ENCODE results near the gene SLC26A1. TPM values are rescaled to one million over a fixed set of nuclear protein-coding genes. Genes with fewer than 3 reads are reported as not detected.

Gene SLC26A1
- total RNA-seq, 1 experiment from 2014 or later = 0.09 TPM

DNA sequence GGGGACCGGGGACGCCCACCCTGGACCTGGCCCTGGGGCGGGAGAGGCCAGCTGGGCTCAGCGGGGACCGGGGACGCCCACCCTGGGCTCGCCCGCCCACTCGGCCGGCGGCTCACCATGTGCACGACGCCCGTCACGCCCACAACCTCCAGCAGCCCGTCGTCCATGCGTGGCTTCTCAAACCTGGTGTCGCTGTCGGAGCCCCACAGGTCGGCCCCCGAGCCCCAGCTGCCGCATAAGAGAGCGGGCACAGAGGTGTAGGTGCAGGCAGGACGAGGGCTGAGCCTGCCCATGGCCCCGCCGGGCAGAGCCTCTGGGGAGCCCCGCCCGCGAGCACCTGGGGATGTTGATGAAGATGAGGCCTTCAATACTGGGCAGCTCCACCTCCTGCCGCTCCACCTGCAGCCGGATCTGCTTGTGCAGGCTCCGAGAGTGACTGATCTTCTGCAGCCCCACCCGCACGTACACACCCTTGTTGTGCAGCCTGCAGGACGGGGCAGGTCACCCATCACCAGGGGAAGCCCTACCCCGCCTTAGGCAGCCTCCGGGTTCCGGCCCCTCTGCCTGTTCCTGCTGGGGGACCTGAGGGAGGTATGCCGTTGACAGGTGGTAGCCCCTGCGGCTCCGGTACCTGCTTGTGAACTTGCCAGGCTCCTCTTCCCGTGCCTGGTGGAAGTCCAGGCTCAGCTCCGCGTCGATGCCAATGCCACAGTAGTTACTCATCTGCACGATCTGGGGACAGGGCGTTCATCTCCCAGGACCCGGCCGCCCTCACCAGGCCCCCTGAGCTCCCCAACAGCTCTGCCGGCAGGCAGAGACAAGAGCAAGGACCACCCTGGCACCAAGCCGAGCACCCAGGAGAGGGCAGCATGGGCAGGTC, 31.6 kb downstream of the SLC26A1 start:
- H3K23me2 ChIP-seq (ENCODE audit: insufficient read length, low read depth, low read length, poor library complexity, severe bottlenecking) = no peaks in the 10 kb centered on the region
- H3K56ac ChIP-seq (ENCODE audit: insufficient read length, low read depth, low read length) = no peak overlapping the region
- no peak overlapping the region for H3K4ac ChIP-seq (ENCODE audit: low read depth, low read length)
- H3T11ph ChIP-seq (ENCODE audit: low read length) = no peak overlapping the region
- H2BK20ac ChIP-seq (ENCODE audit: low read depth, low read length, poor library complexity, severe bottlenecking) = no peak overlapping the region
- no peak overlapping the region for H3K27ac ChIP-seq (ENCODE audit: insufficient read length, low read depth, low read length)
- no peak overlapping the region for H2BK120ac ChIP-seq (ENCODE audit: low read depth, low read length, poor library complexity, severe bottlenecking)
- H4K8ac ChIP-seq (replicated peaks; ENCODE audit: insufficient read length, low read depth, low read length) = no peak overlapping the region
- Mint-ChIP-seq H3K4me3 (no peak overlapping the region), H3K27me3 (ENCODE audit: low read depth) (no peaks in the 10 kb centered on the region), H3K9me3 (no peaks in the 10 kb centered on the region), H3K27ac (no peak overlapping the region), H3K4me1 (no peaks in the 10 kb centered on the region), H3K36me3 (ENCODE audit: insufficient read depth in 1 of 3, low read depth in 3 of 3) (peaks cover 0 to 5% (median 0%) of the 10 kb centered on the region in 3 experiments; a peak in 1 of 7 replicates)
- H3K4me1 ChIP-seq (ENCODE audit: insufficient read depth, low read length) = no peaks in the 10 kb centered on the region
- no peak overlapping the region for H2BK5ac ChIP-seq (ENCODE audit: insufficient read length, low read length)
- H4K5ac ChIP-seq (ENCODE audit: insufficient read length, low read depth, low read length) = no peak overlapping the region
- no peak overlapping the region for H4K91ac ChIP-seq (ENCODE audit: insufficient read length, low read depth, low read length)
- H3K79me2 ChIP-seq (ENCODE audit: insufficient read depth, low read length) = no peaks in the 10 kb centered on the region
- H2BK12ac ChIP-seq (ENCODE audit: insufficient read length, low read depth, low read length) = no peak overlapping the region
- H2AK5ac ChIP-seq (ENCODE audit: insufficient read length, low read length) = no peak overlapping the region
- no peak overlapping the region for H3K23ac ChIP-seq (ENCODE audit: insufficient read length, low read depth, low read length)
- WGBS (ENCODE audit: extremely low coverage, insufficient read length, low lambda C conversion rate) = no CpG with 5 or more reads among the region's 52 CpGs
- H3K9ac ChIP-seq (ENCODE audit: extremely low read depth, insufficient read length, low read length) = no peak overlapping the region
- H2AFZ ChIP-seq (ENCODE audit: low read length) = no peak overlapping the region
- no peaks in the 10 kb centered on the region for H3K9me3 ChIP-seq (ENCODE audit: control insufficient read depth, low read depth, low read length)
- H3K18ac ChIP-seq (ENCODE audit: insufficient read length, low read depth, low read length) = no peak overlapping the region
- H3K14ac ChIP-seq (ENCODE audit: insufficient read depth, low read length) = no peak overlapping the region
- H2BK15ac ChIP-seq (ENCODE audit: low read depth, low read length) = no peak overlapping the region
- H4K20me1 ChIP-seq (ENCODE audit: control insufficient read depth, insufficient read depth, insufficient read length) = no peaks in the 10 kb centered on the region
- no peak overlapping the region for H3K4me2 ChIP-seq (ENCODE audit: insufficient read depth, insufficient read length, low read length)
- H3K79me1 ChIP-seq (ENCODE audit: insufficient read depth, low read depth, low read length, poor library complexity, severe bottlenecking) = no peaks in the 10 kb centered on the region
- TF ChIP-seq, protein P1, sequence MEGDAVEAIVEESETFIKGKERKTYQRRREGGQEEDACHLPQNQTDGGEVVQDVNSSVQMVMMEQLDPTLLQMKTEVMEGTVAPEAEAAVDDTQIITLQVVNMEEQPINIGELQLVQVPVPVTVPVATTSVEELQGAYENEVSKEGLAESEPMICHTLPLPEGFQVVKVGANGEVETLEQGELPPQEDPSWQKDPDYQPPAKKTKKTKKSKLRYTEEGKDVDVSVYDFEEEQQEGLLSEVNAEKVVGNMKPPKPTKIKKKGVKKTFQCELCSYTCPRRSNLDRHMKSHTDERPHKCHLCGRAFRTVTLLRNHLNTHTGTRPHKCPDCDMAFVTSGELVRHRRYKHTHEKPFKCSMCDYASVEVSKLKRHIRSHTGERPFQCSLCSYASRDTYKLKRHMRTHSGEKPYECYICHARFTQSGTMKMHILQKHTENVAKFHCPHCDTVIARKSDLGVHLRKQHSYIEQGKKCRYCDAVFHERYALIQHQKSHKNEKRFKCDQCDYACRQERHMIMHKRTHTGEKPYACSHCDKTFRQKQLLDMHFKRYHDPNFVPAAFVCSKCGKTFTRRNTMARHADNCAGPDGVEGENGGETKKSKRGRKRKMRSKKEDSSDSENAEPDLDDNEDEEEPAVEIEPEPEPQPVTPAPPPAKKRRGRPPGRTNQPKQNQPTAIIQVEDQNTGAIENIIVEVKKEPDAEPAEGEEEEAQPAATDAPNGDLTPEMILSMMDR (conservative IDR thresholded peaks at IDR 0.05) = no peak
- DNase-seq = no peak
- H3K27me3 ChIP-seq (ENCODE audit: insufficient read depth, low read length) = no peaks in the 10 kb centered on the region

Data from H9 (cell line).